Epithelial cell of esophagus (primary cell): ENCODE data around the gene DOHH.

ENCODE experiments used
- DNase-seq: peaks from one replicate; pipeline ENCODE4 v3.0.0; 2010; ENCODE audit warnings: low read depth
- H3K4me3 ChIP-seq: 2 replicates; pipeline ENCODE4 v1.5.1; 2011; ENCODE audit warnings: mild to moderate bottlenecking, low read length, control low read depth
- TF ChIP-seq, protein P1 (sequence below): IDR thresholded peaks from 2 replicates; pipeline ENCODE4 v1.5.1; 2011; ENCODE audit warnings: low read depth, mild to moderate bottlenecking, low read length, control low read depth, inconsistent platforms; ENCODE audit not compliant: insufficient read depth; ENCODE audit errors: missing control alignments

The DOHH gene

DNA sequence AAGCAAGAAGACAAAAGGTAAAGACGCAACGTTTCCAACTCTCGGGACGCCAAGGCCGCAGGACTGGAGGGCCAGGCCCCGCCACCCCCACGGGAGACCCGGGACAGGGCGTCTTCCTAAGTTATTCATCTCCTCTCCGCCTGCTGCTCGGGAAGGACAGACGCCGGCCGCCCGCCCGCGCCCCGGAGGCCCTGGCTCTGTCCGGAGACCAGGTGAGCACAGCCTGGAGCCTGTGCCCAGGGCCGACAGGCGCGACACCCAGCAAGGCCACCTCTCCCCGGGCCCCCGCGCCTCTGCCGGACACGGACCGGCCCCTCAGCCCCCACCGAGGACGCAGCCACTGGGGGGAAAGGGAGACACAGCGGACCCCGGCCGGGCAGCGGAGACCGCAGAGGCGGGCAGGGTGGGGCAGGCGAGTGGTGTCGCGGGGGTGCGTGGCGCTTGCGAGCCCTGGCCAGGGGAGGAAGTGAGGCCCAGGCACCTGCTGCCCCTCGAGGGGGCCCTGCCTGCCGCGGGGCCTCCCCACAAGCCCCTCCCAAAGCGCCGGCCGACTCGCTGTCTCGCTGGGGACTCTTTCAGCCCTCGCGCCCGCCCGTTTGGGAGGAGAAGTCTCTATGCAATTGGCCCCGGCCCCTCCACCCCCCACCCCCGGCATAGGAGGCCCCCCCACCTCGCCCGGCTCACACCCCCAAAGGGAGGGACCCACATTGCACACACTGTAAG lies 37.3 kb downstream of the DOHH start:
- DNase-seq, result no peak
- no peak overlapping the region for H3K4me3 ChIP-seq
- TF ChIP-seq, protein P1, sequence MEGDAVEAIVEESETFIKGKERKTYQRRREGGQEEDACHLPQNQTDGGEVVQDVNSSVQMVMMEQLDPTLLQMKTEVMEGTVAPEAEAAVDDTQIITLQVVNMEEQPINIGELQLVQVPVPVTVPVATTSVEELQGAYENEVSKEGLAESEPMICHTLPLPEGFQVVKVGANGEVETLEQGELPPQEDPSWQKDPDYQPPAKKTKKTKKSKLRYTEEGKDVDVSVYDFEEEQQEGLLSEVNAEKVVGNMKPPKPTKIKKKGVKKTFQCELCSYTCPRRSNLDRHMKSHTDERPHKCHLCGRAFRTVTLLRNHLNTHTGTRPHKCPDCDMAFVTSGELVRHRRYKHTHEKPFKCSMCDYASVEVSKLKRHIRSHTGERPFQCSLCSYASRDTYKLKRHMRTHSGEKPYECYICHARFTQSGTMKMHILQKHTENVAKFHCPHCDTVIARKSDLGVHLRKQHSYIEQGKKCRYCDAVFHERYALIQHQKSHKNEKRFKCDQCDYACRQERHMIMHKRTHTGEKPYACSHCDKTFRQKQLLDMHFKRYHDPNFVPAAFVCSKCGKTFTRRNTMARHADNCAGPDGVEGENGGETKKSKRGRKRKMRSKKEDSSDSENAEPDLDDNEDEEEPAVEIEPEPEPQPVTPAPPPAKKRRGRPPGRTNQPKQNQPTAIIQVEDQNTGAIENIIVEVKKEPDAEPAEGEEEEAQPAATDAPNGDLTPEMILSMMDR, result no peak

DNA sequence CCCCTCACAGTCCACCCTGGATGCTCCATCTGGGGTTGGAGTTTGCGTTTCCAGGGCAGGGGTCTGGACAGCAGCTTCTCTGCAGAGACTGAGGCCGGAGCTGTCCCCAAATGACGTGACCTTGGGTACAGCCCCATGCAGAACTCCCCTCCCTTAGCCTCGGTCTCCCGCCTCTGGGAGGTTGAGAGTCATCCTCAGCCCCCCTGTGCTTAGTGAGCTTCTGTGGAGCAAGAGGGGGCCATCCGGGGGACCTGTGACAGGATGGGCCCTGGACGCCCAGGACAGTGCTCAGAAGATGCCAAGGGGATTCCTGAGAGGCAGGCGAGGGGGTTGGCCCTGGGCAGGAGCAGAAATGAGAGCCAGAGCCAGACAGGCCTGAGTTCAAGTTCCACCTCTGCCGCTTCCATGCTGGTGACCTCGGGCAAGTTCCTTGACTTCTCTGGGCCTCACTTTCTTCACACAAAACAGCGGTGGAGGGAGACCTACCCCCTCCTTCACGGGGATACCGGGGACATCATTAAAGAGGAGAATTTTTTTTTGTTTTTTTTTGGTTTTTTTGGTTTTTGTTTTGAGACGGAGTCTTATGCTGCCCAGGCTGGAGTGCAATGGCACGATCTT lies 40.4 kb downstream of the DOHH start:
- no peak for DNase-seq
- no peak overlapping the region for H3K4me3 ChIP-seq
- TF ChIP-seq, protein P1, result no peak

DNA sequence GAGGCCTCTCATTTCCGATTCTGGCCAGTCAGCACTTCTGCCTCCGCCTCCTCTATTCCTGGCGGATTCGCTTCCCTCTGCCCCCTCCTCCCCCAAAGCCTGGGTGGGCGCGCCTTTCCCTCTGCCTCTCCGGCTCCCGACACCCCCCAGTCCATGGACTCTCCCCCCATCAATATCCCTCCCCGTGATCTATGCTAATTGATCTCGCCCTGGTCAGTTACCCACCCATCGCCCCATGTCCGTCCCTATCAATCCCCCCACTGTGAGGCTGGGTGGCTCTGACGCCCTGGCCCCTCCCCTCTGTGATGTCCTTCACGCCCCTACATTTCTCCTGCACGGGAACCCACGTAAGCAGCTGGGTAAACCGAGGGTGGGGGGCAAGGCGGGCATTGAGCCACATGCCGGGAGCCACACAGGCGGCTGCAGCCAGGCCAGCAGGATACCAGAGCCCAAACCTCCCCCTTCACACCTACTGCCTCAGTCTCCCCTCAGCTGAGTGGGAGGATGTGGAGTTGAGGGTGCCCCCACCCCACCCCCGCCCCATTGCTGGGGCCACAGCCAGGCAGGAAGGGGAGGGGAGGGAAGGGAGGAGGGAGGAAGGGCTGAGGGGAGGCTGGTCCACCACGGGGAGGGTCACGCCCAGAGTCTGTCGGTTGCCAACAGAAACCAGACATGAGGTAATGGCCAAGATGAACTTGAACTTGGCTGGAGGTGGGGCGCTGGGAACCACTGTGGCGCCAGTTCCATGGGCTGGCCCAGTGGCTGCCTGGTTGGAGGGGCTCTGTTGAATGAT lies 41.2 kb downstream of the DOHH start:
- no peak overlapping the region for H3K4me3 ChIP-seq
- TF ChIP-seq, protein P1, result no peak
- DNase-seq, result no peak

DNA sequence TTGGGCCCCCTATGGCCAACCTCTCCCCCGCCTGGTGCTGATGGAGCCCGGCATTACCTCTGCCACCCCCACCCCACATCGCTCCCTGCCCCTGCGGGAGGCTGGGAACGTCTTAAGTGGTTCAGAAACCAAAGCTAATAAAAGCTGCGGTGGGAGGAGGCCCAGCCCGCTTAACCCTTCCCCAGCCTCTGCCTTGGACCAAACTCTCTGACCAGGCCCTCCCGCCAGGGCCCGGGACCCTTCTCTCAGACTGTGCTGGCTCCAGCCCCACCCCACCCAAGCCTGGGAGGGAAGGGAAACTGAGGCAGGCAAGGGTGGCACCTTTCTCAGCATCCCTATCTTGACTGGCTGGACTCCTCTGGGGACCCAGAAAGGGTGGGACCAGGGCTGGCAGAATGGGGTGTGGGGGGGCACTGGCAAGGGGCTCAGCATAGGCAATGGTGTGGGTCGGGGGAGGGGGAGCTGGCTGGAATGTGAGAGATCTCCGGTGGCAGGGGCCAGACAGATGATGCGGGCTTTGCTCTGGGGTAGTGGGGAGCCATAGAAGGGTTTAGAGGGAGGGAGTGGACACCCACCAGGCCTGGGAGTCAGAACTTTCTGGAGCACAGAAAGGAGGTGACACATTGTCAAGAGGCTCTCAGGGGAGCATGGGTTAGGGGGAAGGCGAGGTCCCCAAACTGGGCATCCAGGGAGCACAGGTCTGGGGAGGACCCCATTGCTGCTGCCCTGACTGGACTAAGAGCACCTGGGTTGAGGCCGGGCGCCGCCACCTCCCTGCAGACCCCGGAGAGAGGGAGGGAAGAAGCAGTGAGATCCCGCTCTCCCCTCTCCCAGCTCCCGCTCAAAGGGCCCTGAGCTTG lies 42.0 kb downstream of the DOHH start:
- H3K4me3 ChIP-seq, result no peak overlapping the region
- no peak for DNase-seq

DNA sequence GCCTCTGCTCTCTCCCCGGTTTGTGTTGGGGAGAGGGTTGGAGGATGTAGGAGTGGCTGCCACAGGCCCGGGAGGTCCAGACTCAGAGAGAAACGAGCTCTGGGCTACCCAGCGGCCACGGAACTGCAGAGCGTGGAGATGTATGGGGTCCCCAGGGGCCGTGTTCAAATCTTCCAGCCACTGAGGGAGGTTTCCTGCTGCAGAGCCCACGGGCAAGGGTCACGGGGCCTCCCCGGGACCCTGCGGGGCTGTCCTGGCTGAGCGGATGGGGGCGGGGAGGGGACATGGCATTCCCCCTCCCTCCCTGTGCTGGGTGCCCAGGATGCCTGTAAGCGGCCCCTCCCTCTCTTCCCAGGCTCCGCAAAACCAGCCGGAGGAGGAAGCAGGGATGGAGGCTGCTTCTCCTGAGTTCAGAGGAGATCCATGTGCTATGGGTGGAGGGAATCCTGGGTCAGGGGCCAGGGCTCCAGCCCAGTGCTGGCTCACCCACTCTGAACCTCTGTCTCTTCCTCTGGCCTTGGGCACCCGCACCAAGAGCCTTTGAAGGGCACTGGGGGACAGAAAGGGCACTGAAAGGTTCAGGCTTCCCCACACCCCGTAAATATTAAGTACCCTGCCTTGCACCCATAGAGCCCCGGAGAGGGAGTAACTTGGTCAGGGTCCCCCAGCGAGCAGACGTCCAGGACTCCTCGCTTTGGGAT lies 42.8 kb downstream of the DOHH start:
- DNase-seq, result no peak
- H3K4me3 ChIP-seq, result no peak overlapping the region
- TF ChIP-seq, protein P1, result no peak

More for the DNA sequence above, 42.0 kb downstream of the DOHH start:
- TF ChIP-seq, protein P1, result no peak
